Cardiac fibroblast (primary cell): ENCODE measurements around the gene SRSF1.
A peak's percentile ranks its signal among the peaks of the same experiment; 100 is the strongest.

ENCODE experiments used
- DNase-seq, 2 donors: peaks; one replicate each; pipeline versions ENCODE4 v3.0.0 to v3.0.0-alpha.2; 2010; ENCODE audit warnings: low read depth in 2 of 2
- H3K4me3 ChIP-seq, 2 donors: replicated peaks in 1 of 2; 1 replicate in 1 of 2; 2 replicates in 1 of 2; pipeline ENCODE4 v1.5.1; 2011; ENCODE audit warnings: low read depth in 2 of 2, low read length in 2 of 2, mild to moderate bottlenecking in 2 of 2, moderate library complexity in 1 of 2
- CTCF ChIP-seq: IDR thresholded peaks from one replicate; pipeline ENCODE4 v1.5.1; 2011; ENCODE audit warnings: low read depth, mild to moderate bottlenecking, low read length, inconsistent platforms

The SRSF1 gene

GRCh38 chr17:57997085-57997809 lies 9.8 kb downstream of the SRSF1 start:
- no peak for DNase-seq
- TF ChIP-seq CTCF = no peak
- H3K4me3 ChIP-seq = no peak overlapping the region

GRCh38 chr17:57995076-57995956 lies 11.7 kb downstream of the SRSF1 start:
- TF ChIP-seq CTCF = peak; percentile 74
- no peak overlapping the region for H3K4me3 ChIP-seq
- peak; percentile 86 to 87 for DNase-seq

GRCh38 chr17:57994436-57994835 lies 12.6 kb downstream of the SRSF1 start:
- no peak overlapping the region for H3K4me3 ChIP-seq
- TF ChIP-seq CTCF = no peak
- DNase-seq = no peak

GRCh38 chr17:57993471-57994365 lies 13.3 kb downstream of the SRSF1 start:
- no peak for TF ChIP-seq CTCF
- no peak for DNase-seq
- H3K4me3 ChIP-seq = no peak overlapping the region

- H3K4me3 ChIP-seq = no peak overlapping the region
- no peak for DNase-seq
- TF ChIP-seq CTCF = no peak
These were observed 15.5 kb downstream of the SRSF1 start for GRCh38 chr17:57991537-57991936.

- DNase-seq = no peak
- no peak for TF ChIP-seq CTCF
- H3K4me3 ChIP-seq = no peak overlapping the region
These were observed 17.0 kb downstream of the SRSF1 start for GRCh38 chr17:57990037-57990436.
